DMS53 (cell line): Measurements from ENCODE around the gene DYTN.

Experiments
- DNase-seq: peaks from one replicate; lab custom pipeline; 2025; lab: John Stamatoyannopoulos, UW

The DYTN gene

DNA sequence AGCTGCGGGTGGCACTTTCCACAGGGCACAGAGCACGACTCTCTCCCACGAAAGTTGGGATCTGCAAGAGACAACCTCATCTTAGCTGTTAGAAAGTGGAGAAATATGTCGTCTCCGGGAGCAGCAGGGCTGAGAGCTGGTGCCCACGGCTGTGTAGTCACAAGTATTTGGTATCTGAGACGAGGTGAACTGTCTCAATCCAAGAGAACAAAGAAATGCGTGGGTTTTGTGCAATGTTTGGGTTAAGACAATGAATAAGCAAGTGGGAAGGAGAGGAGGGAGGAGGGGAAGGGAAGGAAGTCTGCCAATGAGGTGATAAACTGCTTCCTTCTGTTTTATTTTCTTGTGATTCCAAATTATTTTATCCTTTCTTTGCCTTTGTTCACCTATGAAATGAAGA is 18.0 kb downstream of the DYTN start:
- no peak for DNase-seq

DNA sequence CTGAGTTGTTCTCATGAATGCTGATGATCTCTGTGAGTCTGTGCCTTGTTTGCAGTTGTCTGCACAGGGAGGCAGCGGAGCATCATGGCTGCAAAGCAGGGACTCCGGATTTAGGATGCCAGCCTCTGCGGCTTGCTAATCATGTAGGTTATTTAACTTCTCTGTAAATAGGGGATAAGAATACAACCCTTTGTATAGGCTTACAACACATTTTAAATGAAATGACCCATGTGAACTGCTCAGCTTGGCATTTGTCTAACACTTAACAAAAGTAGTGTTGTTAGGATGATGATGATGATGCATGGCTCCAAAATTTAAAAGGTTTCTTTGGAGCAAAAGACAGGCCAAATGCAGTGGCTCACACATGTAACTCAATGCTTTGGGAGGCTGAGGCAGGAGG is 19.4 kb downstream of the DYTN start:
- DNase-seq = no peak

DNA sequence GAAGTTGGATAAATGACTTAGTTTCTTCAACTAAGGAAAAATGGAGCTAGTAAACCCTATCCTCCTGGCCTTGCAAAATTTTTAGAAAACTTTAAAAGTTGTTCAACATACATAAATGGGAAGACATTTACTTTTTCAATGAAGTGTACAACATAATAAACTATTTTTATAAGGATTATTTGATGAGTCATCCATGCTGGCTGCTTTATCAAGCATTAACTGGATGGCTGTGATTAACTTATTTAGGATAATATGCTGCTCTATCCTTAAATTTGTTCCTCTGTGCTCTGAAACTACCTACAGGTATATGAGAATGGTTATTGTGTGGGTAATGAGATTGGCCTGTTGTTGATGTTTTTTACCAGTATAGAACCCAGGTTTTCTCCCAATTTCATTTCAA is 21.3 kb downstream of the DYTN start:
- no peak for DNase-seq

DNA sequence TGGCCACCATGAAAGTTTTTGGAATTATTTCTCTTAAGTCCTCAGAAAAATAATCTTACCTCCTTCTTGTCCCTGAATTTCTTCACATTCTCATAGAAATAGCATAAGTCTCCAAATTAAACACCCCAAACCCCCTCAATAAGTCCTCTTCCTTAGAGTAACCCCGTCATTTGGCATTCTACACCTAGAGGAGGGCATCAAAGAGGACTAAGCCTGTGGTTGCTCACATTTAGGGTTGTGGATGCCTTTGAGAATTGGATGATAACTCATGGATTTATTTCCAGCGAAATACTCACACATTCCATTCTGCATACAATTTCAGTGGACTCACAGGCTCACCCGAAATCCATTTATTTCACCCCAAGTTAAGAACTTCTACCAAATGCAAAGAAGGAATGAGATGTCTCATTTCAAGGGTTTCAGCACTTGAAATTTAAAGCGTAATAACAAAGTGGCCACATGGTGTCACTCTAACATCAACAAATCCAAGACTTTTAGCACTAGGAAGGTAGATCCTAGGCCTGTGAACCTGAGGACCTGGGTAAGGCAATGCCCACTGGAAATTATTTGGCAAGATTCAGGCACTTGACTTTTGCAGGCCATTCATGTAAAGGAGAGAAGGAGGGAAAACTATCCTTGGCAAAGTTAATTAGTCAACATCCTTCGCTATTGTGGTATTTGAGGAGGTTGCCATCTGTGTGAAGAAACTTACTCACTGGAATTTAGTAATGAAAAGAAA is 24.6 kb downstream of the DYTN start:
- DNase-seq = peak; percentile 84

DNA sequence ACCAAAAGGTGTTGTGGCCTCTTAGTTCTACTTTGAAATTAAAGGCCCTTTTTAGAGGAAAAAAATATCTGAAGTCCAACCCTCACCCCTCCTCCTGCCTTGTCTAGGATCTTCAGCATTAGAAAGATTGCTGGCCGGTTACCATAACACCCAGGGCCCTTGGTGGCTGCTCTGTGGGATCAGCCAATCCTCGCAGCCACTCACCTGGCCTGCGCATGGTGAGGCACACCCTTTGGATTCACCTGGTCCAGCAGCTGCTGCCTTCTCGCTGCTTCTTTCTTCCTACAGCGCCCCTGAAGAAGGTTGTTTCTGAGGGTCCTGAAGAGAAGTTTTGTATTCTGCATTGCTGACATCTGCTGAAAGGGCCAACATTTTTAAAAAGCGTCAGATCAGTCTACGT is 25.2 kb downstream of the DYTN start:
- DNase-seq = peak; percentile 12

DNA sequence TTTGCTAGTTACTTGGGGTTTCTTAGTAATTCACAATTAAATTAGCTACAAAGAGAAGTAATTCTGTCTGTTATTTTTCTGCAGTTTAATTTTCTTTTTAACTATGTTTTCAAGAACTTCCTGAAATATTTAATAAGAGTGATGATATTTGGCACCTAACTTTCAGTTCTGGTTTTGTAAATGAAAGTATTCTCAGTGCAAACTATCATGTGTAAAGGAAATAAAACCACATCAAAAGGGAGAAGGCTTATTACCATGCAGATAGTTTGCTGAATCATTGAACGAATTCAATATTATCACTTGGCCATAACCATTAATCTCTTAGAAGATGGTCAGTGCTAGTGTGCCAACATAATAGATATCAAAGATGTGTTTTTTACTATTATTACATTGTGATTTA is 29.2 kb downstream of the DYTN start:
- no peak for DNase-seq

DNA sequence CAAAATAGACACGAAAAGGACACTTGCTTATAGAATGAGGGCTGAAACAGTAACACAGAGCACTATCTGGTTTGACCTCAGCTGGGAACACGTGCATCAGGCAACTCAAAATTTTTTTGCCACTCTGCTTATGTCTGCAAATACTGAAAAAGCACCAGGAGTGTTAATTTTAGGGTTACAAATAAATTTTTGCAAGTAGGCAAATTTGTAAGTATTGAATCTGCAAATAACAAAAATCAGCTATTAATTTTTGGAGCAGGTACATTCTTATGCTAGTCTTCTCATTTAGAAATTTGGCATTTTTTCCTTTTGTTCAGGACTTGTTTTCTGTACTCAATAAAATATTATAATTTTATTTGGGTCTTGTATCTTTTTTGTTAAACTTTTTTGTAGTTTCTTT is 29.7 kb downstream of the DYTN start:
- DNase-seq = no peak

GRCh38 chr2:206683546-206683945 is 34.6 kb downstream of the DYTN start:
- DNase-seq = no peak

- DNase-seq = no peak
Measured at GRCh38 chr2:206670531-206671319, 47.5 kb downstream of the DYTN start.

GRCh38 chr2:206665251-206665650 is 52.9 kb downstream of the DYTN start:
- no peak for DNase-seq

DNA sequence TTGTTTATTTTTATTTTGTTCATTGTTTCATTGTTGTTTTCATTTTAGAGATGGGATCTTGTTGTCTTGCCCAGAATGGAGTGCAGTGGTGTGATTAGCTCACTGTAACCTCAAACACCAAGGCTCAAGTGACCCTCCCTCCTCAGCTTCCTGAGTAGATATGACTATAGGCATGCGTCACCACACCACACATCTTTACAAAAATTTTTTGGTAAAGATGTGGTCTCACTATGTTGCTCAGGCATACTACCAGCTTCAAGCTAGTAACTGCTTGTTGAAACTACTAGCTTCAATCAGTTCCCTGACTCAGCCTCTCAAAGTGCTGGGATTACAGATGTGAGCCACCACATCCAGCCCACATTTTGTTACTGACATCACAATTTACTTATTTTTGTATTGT is 61.1 kb downstream of the DYTN start:
- no peak for DNase-seq

- no peak for DNase-seq
Measured at GRCh38 chr2:206647985-206648384, 70.2 kb downstream of the DYTN start.

DNA sequence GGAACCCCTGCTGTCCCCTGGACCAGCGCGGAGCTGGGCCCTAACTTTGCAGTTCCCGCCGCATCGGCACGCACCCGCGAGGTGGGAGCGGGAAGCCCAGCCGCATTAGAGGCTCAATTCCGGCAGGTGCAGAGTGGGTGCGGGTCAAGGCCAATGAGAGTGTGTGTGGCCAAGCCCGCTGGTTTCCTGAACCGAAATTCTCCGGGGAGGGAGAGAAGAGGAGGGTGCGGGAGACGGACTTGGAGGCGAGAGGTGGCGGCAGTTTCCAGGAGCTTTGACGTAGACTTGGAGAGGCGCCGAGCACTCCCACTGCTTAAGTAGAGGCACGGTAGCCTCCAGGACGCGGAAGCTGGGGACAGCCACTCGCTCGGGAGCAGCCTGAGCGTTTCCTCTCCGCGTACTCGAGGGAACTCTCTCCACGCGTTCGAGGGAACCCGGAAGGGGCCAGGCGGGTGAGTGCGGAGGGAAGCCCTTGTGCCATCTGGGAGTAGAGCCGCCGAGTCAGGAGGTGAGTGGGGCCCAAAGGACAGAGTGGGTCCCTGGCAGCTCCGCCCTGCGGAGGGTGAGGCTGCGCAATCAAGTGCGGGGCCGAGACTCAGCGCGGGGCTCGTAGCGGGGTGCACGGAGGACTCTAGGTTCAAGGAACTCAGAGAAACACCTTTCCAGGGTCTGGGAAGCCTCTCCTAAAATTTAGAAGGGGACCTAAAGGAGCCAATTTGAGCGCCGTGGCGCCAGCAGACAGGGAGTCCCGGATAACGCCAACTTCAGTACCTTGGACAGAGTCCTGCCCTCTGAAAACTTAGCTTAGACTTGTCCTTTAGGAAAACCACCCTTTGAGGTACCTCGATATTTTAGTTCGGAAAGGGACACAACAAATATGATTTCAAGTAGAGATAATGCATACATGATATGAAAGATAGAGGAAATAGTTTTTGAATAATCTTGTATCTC is 75.8 kb downstream of the DYTN start, which contains the start of gene FAM237A:
FAM237A (plus strand) TSS at position 413 of the 951 bp plus-strand sequence. CDS start 1,750 bp downstream, outside the sequence.
- DNase-seq = peak; percentile 78

GRCh38 chr2:206641226-206641625 is 77.0 kb downstream of the DYTN start:
- DNase-seq = no peak

GRCh38 chr2:206639636-206640035 is 78.6 kb downstream of the DYTN start:
- no peak for DNase-seq

- no peak for DNase-seq
Measured at GRCh38 chr2:206635015-206635414, 83.2 kb downstream of the DYTN start.

DNA sequence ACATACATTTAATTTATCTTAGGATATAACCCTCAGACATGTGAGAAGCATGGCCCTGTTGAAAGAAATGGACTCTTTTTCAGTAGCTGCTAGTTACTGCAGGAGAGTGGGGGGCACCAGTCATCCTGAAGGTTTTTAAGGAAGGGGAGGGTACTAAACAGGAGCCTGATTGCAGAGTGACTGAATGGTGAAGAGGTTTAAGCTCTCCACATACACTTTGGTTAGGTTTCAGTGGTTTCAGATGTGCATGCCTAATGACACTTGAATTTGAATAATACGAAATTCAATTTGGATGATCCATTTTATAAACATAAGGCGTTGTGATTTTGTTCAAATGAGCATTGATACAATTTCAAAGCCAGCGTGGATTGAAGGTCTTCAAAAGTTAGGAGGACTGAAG is 86.9 kb downstream of the DYTN start:
- no peak for DNase-seq

DNA sequence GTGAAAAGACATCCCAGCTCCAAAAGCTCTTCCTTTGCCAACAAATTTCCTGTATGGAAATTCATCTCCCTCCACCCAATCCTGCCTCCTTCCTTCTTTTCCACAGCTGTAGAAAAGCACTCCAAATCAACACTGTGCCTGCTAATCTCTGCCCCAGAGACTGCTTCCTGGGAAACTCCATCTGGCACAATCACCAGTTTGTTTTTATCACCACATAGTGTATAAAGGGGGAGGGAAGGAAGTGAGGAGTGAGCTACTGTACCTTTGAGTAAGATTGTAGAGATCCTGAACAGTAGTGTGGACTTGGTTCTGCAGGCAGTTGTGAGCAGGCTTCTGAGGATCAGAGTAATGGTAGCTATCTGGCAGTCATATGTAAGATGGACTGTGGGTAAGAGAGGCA is 90.6 kb downstream of the DYTN start:
- peak; percentile 19 for DNase-seq

DNA sequence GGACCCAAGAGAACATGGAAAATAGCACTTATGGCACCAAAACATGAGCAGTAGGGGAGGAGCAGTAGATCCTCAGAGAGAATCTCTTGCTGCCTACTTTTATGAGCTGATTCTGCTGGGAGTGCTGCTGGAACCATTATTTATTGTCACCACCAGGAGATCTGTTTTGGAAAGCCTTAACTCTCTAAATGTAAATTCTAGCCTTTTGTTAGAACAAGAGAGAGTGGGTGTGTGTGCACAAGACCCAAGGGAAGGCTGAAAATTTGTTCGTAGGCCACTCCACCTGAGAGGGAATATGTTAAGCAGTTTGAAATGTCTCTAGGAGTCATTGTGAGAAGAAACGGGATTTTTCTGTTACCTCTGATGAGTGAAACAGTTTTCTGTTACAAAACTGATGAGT is 92.1 kb downstream of the DYTN start:
- no peak for DNase-seq

DNA sequence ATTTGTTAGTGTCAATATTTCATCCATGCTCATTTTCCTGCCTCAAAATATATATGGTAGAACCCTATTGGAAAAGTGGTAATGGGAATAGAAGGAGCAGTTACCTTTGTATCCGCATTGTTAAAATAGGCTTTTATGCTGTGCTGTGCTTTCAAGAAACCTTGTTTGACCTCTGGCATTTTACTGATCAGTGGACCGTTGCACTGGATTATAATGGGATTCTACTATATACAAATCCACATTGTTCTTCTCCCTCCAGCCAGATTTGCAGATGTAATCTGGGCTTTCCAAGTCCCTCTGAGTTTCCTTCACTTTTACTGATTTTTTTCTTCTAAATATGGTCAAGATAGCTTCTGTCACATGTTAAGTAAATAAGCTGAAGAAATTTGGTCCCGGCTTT is 99.2 kb downstream of the DYTN start:
- DNase-seq = no peak

DNA sequence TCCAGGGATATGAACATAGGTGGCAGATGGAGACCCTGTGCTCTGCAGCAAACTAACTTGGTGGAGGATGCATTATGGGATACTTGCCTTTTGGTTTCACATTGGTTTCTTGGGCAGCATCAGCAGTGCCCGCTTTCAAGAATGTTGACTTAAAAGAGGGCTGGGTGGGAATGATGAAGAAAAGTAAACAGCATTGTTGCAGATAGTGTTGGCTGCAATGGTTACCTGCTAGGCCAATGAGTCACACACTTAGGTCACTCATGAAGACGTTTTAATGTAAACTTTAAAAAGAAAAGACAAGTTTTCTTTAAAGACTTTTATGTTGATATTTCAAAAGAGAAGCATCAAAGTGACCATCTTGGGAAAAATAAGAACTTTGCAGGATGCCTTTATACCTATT is 102.0 kb downstream of the DYTN start:
- DNase-seq = peak; percentile 53

- DNase-seq = peak; percentile 48
Measured at GRCh38 chr2:206615417-206616089, 102.6 kb downstream of the DYTN start.
